ENCODE measurements around the gene MT3. TPM values are rescaled to one million over a fixed set of nuclear protein-coding genes. Genes with fewer than 3 reads are reported as not detected.

The MT3 gene
- total and polyA plus RNA-seq, 2 of the 13 experiments (the other 11 are each of a cell fraction or from before 2014, with no cell fraction given), result not detected

GRCh38 chr16:56551796-56552738 is 37.3 kb upstream of the MT3 start (continued):
- TF ChIP-seq ZBTB25 (CRISPR knock-in tag; IDR thresholded peaks at IDR 0.05) (0 out of 2 replicates have a peak, but pooled peaks have one; percentile 12), ZNF761 (CRISPR knock-in tag; conservative IDR thresholded peaks at IDR 0.05) (peak; percentile 76; the same call in 1 of the 2 replicates), ZNF775 (CRISPR knock-in tag; IDR thresholded peaks at IDR 0.05; ENCODE audit: borderline replicate concordance) (no peak), FOXJ3 (CRISPR knock-in tag; IDR thresholded peaks at IDR 0.05; ENCODE audit: borderline replicate concordance) (peak; percentile 77; the same call in 1 of the 2 replicates), GTF2F1 (IDR thresholded peaks at IDR 0.05; ENCODE audit: low read length) (no peak), PCBP2 (optimal IDR thresholded peaks at IDR 0.05; ENCODE audit: low read depth, low read length, poor library complexity, severe bottlenecking) (no peak), ZNF513 (CRISPR knock-in tag; conservative IDR thresholded peaks at IDR 0.05) (no peak), ZNF253 (CRISPR knock-in tag; IDR thresholded peaks at IDR 0.05; ENCODE audit: borderline replicate concordance) (no peak), NFRKB (IDR thresholded peaks at IDR 0.05) (no peak), ETV5 (CRISPR knock-in tag; IDR thresholded peaks at IDR 0.05; ENCODE audit: borderline replicate concordance) (peak; percentile 93; the same call in 1 of the 2 replicates), CBX1 (IDR thresholded peaks at IDR 0.05; ENCODE audit: low read depth) (no peak), ZC3H4 (CRISPR knock-in tag; IDR thresholded peaks at IDR 0.05; ENCODE audit: borderline replicate concordance) (no peak), XRCC5 (optimal IDR thresholded peaks at IDR 0.05; ENCODE audit: low read length) (peak; percentile 27), ZNF800 (CRISPR knock-in tag; IDR thresholded peaks at IDR 0.05) (0 out of 2 replicates have a peak, but pooled peaks have one; percentile 29), TOE1 (CRISPR knock-in tag; IDR thresholded peaks at IDR 0.05) (no peak), PRPF4 (IDR thresholded peaks at IDR 0.05; ENCODE audit: low read depth, low read length, poor library complexity, severe bottlenecking) (no peak)
- TF ChIP-seq, protein P1, sequence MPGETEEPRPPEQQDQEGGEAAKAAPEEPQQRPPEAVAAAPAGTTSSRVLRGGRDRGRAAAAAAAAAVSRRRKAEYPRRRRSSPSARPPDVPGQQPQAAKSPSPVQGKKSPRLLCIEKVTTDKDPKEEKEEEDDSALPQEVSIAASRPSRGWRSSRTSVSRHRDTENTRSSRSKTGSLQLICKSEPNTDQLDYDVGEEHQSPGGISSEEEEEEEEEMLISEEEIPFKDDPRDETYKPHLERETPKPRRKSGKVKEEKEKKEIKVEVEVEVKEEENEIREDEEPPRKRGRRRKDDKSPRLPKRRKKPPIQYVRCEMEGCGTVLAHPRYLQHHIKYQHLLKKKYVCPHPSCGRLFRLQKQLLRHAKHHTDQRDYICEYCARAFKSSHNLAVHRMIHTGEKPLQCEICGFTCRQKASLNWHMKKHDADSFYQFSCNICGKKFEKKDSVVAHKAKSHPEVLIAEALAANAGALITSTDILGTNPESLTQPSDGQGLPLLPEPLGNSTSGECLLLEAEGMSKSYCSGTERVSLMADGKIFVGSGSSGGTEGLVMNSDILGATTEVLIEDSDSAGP (CRISPR knock-in tag; IDR thresholded peaks at IDR 0.05; ENCODE audit: borderline replicate concordance), result peak; percentile 84

Data from HepG2 (cell line).